HL-60/S4 treated with phorbol 12-myristate 13-acetate at 8.2 ng/mL for 4 days and 3 days (cell line): ENCODE results near the gene CRIP2.

Experiments
- in situ Hi-C: fragments of 300-500 bp; cut with MboI; formaldehyde crosslinking; loops from 2 replicates; pipeline ENCODE4 v1.15.0; 2022; ENCODE audit warnings: low sequenced_read_pairs

CRIP2 gene, protein sequence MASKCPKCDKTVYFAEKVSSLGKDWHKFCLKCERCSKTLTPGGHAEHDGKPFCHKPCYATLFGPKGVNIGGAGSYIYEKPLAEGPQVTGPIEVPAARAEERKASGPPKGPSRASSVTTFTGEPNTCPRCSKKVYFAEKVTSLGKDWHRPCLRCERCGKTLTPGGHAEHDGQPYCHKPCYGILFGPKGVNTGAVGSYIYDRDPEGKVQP

DNA sequence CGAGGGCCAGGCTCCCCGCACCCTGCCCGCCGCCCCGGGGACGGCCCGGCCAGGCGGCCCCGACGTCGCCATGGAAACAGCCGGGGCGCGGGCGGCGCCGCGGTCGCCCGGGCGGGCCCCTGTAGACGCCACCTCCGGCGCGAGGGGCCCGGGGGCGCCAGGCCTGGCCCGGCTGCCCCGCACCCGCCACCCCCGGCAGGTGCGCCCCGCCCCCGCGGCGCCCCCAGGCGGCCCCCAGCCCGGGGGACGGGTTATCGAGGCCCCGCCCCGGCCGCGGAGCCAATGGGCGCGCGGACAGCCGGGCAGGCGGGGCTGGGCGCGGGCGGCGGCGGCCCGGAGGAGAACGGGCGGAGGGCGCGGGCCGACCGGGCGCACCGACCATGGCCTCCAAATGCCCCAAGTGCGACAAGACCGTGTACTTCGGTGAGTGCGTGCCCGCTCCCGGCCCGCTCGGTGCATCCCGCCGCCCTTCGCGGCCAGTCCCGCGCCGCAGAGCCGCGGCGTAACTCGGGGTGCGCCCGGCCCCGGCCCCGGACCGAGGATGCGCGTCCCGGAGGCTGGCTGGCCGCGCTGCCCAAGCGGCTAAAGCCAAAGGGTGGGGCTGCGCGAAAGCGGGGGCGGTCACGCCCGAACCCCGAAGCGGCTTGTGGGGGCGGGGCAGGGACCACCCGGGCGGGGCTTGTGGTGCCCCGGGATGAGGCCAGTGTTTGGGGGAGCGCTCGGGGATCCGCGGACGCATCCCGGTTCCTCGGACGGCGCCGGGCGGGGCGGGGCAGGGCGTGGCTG is at the start of gene CRIP2:
TSS of gene CRIP2 (plus strand) at position 339 of the 786 bp plus-strand sequence. CDS start at position 381, 42 bp downstream.
- in situ Hi-C loops: no loop called here

DNA sequence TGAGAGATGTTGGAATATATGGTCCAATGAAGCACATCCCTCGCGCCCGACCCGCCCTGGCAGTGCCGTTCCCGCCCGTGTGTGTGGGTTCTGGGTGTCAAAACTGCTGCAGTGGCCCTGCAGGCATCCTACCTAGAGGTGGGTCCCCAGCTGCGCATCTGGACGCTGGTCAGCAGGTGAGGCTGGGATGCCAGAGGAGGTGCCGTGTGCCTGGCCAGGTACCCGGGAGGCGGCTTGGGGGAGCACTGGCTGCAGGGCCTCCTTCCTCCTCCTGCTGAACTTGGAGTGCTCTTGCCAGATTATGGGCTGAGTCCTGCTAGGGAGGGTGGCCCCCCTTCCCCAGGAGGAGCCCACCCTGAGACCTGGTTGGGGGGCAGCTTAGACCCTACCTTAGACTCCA is 49.8 kb upstream of the CRIP2 start:
- in situ Hi-C loops: no loop called here

DNA sequence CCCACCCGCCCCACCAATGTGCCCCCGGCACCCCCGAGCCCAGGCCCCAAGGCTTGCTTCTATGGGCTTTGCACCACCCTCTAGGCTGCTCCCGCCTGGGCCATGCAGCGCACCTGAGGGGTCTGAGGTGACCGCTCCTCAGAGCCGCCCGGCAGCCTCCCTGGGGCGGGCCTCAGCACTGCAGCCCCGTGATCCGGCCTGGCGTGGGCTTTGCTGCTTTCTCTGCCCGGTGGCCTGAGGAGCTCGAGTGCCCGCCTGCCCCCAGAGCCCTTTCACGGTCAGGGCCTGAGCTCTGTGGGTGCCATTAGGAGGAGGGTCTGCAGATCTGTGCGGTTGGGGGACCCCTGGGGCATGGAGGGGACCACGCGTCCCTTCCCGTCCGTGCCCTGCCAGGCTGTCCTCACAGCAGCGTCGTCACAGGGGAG is 48.8 kb upstream of the CRIP2 start:
- in situ Hi-C loops: no loop called here

DNA sequence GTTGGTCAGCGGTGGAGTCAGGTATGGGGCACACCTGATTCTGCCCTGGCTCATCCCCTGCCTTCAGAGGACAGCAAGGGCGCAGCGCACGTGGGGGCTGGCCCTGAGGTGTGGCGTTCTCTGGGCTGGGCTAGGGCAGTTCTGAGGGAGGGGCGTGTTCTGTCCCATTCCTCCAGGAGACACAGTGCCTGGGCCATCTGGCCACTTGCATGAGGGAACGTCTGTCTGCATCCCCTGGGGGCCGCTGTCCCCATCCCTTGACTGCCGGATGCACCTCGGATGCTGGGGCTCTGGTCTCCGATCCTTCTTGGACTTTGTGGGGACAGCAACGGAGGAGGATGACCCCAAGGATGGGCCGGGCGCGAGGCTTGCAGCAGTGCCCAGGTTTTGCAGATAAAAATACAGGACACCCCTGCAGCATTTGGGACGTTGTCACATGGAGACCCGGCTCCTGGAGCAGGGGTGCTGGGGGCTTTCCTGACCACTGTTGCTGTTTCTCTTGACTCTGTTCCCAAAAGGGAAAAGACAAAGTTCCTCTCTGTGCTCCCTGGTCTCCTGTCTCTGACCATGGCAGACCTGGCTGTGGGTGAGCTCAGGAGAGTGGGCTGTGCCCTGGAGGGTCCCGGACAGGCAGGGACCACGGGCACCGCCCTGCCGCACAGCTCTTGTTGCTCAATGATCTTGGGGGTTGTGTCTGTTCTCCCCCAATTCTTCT is 48.0 kb upstream of the CRIP2 start:
- in situ Hi-C loops: no loop called here

DNA sequence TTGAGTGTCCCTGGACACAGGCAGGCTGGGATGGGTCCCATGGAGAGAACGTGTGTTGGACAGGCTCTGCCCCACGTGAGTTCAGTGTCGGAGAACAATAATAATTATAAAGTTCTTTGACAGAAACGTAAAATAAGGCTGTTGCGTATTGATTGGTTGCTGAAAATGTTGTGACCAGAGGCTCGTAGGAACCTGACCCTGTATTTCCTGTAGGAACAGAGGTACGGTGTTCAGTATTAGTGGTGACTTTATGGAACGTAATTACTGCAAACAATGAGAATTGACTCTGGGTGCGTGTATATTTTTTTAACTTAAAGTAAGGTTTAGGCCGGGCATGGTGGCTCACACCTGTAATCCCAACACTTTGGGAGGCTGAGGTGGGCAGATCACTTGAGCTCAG is 47.2 kb upstream of the CRIP2 start:
- in situ Hi-C loops: no loop called here

DNA sequence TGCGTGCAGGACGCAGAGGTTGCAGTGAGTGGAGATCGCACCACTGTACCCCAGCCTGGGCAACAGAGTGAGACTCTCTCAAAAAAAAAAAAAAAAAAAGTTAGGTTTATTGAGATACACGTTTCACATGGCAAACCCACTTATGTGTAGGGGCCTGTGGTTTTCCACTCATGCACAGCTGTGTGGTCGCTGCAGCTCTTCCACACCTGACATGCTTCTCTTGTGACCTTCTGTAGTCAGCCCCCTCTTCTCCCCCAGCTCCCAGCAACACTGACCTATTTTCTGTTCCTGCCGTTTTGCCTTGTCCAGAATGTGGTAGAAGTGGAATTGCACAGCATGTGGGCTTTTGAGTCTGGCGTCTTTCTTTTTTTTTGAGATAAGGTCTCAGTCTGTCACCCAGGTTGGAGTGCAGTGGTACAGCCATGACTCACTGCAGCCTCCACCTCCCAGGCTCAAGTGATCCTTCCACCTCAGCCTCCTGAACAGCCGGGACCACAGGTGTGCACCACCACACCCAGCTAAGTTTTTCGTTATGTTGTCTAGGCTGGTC is 46.6 kb upstream of the CRIP2 start:
- in situ Hi-C loops: no loop called here

DNA sequence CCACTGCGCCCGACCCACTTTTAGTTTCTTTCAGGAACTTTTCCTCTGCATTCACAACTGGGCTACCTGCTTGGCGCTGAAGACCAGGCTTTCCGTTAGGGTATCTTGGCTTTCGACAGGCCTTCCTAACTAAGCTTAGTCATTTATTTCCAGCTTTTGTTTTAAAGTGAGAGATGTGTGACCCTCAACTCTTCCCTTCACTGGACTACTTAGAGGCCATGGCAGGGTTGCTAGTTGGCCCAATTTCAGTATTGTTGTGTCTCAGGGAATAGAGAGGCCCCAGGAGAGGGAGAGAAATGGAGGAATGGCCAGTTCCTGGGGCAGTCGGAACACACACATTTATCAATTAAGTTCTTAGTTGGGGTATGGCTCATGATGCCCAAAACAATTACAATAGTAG is 44.6 kb upstream of the CRIP2 start:
- in situ Hi-C loops: no loop called here

DNA sequence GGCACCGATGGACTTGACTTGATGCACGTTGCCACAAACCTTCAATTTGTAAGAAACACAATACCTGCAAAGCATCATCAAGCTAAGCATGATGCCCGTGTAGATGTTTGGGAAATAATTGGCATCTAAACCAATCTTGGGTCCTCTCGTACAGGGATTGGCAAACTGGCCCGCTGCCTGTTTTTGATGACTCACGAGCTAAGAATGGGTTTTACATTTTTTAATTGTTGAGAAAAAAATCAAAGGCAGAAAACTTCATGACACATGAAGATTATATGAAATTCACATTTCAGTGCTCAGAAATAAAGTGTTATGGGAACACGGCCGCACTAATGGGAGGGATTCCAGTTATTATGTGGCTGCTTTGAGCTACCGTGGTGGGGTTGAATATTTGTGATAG is 44.1 kb upstream of the CRIP2 start:
- in situ Hi-C loops: no loop called here

DNA sequence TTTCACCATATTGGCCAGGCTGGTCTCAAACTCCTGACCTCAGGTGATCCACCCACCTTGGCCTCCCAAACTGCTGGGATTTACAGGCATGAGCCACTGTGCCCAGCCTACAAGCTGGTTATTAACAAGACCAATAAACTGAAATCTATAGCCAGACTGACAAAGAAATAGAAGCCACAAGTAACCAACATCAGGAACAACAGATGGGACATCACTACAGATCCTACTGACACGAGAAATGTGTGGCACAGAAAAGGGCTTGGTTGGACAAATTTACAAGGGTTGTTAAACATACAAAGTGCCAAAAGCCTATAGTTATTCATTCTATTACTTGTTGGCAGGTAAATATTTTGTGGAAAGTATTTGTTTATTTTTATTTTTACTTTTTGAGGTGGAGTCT is 43.4 kb upstream of the CRIP2 start:
- in situ Hi-C loops: no loop called here

DNA sequence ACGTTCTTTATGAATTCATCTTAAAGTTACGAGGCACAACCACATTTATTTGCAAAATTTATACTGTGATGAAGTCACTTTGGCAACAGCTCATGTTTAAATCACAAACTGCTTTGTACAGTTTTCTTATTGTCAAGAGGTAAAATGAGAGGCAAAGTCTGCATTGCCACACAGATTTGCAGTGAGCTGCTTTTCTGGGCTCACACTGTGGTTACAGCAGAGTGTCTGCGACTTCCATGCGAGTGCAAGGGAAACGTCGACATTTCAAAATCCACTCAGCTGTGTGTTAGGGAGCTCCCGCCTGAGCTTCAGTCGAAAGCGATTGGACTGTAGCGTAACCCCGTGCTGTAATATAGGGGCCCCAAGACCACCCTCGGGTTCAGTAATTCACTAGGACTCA is 42.0 kb upstream of the CRIP2 start:
- in situ Hi-C loops: no loop called here

DNA sequence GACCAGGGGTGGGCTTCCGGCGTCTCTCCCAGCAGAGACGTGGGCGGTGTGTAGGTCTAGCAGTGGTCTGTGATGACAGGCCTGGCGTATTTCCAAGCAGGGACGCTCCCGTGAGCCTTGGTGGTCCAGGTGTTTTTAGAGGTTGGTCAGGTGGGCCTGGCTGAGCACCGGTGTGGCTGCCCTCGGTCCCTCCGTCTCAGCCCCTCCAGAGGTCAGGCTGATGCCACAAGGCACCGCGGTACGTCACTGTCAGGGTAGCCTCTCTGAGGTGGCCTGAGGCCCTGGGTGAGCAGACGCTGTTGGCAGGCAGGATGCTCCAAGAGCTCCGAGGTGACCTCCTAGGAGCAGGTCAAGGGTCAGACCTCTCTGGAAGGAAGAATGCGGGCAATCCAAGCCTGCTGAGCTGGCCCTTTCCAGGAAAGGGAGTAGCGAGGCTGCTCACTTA is 41.4 kb upstream of the CRIP2 start:
- in situ Hi-C loops: no loop called here

DNA sequence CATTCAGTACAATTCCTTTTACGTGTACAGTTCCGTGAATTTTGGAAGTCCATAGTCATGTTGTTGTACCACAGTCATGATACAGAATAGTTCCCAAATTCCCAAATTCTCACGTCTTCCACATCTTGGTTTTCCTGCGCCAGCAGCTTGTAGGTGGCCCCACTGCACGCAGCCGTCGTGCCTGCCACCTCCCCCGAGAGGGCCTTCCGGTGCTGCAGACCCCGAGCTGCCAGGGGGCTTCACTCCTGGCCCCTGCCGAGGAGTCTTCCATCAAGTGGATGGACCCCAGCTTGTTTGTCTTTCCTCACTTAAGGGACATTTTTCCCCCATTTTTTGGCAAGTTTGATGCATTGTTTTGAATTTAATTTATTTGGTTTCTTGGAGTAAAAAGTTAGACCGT is 38.2 kb upstream of the CRIP2 start:
- in situ Hi-C loops: no loop called here

DNA sequence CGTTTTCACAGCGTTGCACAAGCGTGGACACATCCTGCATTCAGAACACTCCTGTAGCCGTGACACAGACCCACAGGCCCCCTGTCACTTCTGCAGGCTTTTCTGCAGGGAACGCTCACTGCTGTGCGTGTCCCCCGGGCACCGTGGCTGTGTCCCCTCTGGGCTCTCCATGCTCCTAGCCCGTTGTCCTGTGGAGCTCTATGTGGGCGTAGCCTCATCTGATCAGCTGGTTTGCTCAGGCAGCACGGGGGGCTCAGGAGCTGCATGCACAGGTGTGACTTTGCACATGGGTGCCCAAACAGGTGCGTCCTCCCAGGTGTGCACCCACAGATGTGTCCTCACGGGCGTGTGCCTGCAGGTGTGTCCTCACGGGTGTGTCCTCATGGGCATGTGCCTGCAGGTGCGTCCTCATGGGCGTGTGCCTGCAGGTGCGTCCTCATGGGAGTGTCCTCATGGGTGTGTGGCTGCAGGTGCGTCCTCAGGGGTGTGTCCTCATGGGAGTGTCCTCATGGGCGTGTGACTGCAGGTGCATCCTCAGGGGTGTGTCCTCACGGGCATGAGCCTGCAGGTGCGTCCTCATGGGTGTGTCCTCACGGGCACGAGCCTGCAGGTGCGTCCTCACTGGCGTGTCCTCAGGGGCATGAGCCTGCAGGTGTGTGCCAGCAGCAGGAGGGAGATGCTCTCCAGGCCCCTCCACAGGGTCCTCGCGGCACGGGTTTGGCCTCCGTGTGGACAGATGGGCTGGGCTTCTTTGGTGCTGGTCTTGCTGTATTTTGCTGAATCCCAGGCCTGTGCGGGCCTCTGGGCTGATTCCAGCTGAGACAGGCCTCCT is 37.5 kb upstream of the CRIP2 start:
- in situ Hi-C loops: no loop called here

DNA sequence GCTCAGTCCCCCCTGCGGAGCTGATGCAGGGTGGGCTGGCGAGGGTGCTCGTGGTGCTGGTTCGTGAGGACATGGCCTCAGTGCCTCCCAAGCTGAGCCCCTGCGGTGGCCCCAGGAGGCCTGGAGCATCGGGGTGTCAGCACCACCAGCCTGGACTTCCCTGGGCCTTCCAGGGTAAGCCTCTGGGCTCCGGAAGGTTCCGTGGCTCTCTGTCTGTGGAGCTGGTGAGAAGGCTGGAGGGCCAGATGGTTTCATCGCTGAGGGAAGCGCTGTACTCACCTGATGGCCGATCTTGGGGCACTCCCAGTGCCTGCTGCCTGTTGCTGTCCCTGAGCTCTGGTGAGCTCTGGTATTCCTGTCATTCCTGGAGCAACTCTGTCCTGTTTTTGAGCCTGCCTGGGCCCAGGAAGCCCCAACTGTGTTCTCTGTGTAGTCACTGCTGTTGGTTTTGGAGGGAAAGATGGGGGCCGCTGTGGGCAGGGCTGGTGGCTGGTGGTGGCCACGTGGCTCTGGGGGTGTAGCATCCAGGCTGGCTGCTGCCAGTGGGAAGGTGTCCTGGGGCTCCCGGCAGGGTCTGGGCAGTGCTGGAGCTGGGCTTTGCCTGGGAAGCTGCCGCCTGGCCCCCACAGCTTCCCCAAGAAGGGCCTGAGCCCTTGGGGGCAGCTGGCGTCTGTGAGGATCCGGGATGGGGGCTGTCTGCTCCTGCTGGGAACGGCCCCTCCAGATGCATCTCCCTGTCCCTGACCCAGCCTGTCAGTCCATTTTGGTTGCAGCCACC is 36.7 kb upstream of the CRIP2 start:
- in situ Hi-C loops: no loop called here

DNA sequence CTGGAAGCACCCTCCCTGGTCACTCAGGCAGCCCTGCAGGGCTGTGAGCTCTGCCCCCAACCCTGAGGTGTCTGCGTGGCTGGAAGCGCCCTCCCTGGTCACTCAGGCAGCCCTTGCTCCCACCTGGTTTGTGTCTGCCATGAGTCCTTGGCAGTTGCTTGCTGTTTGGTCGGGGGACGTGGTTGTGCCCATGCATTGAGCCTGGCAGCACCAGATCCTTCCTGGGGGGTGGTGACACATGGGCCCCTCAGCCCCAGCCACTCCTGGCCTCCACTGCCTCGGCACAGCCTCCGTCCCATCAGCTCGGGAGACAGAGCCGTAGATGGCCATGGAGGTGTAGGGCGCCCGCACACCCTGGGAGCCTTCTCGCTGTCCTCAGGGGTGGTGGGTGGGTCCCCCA is 35.4 kb upstream of the CRIP2 start:
- in situ Hi-C loops: no loop called here

DNA sequence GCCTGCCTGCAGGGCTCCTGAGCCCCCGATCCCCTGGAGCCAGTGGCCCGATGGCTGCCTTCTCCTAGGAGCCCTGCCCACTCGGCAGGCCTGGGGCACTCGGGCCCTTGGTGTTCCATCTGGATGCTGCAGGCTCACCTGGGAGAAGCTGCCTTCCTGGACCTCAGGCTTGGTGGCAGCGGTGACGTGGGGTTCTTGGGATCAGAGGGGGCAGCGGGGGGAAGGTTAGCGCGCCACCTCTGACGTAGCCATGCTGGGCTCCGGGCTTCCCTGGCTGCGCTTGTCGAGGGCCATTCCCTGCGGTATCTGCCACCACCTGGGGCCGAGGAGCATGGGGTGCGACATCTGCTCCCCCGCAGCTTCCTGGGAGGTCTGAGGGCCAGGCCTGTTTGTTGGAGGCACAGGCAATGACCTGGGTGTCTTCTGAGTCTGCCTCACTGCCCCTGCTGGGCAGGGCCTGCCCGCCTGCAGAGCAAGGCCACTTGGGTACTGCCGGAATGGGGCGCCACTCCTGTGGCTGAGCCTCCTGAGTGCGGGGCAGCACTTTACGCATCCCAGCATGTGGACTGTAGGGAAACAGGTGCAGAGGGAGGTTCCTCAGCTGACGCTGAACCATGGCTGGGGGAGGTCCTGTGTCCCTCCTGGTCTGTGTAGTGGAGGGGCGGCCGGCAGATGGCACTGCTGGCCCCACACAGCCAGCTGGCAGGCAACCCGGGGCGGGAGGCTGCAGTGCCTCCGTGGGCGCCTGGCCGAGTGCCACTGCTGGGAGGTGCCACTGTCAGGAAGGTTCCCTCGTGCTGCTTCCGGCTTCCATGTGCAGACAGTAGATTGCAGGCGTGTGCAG is 34.7 kb upstream of the CRIP2 start:
- in situ Hi-C loops: no loop called here

DNA sequence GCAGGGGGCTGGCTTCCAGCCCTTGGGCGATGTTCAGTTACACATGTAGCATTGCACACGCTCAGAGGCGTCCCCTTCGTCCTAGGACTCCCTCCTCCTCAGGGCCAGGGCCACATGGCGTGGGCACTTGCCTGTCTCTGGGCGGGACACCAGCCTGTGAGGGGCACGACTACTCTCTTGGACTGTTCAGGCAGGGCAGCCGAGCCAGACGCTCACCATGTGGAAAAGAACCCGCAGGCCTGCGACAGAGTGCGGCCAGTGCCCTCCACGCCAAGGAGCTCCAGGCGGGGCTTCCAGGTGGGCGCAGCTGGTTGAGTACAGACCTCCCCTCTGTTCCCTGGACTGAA is 34.1 kb upstream of the CRIP2 start:
- in situ Hi-C loops: no loop called here

DNA sequence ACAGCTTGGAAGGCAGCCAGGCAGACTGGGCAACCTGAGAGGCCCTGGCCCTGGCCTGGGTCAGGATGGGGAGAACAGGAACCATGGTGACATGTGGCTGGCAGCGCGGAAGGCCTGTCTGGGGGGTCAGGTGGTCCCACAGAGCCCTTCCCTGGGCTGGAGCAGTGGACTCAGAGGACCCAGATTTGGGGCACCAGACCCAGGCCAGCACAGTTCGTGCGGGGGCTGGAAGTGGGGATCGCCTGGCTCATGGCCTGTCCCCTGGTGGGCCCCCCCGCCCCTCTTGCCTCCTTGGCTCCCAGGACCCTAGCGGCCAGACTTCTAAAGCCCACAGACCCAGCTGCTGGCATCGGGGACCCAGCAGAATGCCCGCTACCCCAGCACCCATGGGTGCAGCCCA is 33.6 kb upstream of the CRIP2 start:
- in situ Hi-C loops: no loop called here

DNA sequence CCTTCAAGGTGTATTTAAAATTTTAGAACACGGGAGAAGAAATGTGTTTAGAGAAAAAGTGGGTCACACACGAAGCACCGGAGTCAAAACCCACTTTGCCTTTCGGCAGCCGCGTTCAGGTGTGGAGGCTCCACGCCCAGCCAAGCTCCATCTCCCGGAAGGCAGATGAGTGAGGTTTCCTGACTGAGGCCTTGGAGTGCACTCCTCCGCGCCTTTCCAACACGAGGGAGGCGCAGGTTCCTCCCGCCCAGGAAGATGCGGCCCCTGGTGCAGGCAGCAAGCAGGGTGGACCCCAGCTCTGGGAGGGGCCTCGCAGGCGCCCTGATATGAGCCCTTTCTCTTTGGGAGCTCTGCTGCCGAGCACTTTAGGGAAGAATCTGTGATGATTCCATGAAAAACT is 32.5 kb upstream of the CRIP2 start:
- in situ Hi-C loops: no loop called here
